Cardiac fibroblast (primary cell): ENCODE results near the gene SPINK2.

Experiments
- DNase-seq, 2 donors: peaks; one replicate each; pipeline versions ENCODE4 v3.0.0 to v3.0.0-alpha.2; 2010; ENCODE audit warnings: low read depth in 2 of 2
- H3K4me3 ChIP-seq, 2 donors: replicated peaks in 1 of 2; 1 replicate in 1 of 2; 2 replicates in 1 of 2; pipeline ENCODE4 v1.5.1; 2011; ENCODE audit warnings: low read depth in 2 of 2, low read length in 2 of 2, mild to moderate bottlenecking in 2 of 2, moderate library complexity in 1 of 2
- CTCF ChIP-seq: IDR thresholded peaks from one replicate; pipeline ENCODE4 v1.5.1; 2011; ENCODE audit warnings: low read depth, mild to moderate bottlenecking, low read length, inconsistent platforms

Gene SPINK2

GRCh38 chr4:56803471-56803870, 18.0 kb downstream of the SPINK2 start:
- DNase-seq = no peak
- TF ChIP-seq CTCF = no peak
- H3K4me3 ChIP-seq = no peak overlapping the region

- TF ChIP-seq CTCF = peak; percentile 95
- peak; percentile 90 to 91 for DNase-seq
- peak overlapping the region; percentile 58 to 69 for H3K4me3 ChIP-seq
These were observed 21.4 kb downstream of the SPINK2 start for GRCh38 chr4:56799824-56800756.

GRCh38 chr4:56799161-56799759, 22.2 kb downstream of the SPINK2 start:
- H3K4me3 ChIP-seq = peak overlapping the region; percentile 58 to 69
- peak in 1 of 2 donors; percentile 6 for DNase-seq

GRCh38 chr4:56796211-56796610, 25.3 kb downstream of the SPINK2 start:
- no peak for TF ChIP-seq CTCF
- DNase-seq = no peak
- no peak overlapping the region for H3K4me3 ChIP-seq

More at GRCh38 chr4:56799161-56799759, 22.2 kb downstream of the SPINK2 start:
- TF ChIP-seq CTCF = no peak

GRCh38 chr4:56791316-56791715, 30.2 kb downstream of the SPINK2 start:
- H3K4me3 ChIP-seq = no peak overlapping the region
- no peak for DNase-seq
- TF ChIP-seq CTCF = no peak

- no peak overlapping the region for H3K4me3 ChIP-seq
- no peak for DNase-seq
- no peak for TF ChIP-seq CTCF
These were observed 30.8 kb downstream of the SPINK2 start for GRCh38 chr4:56790691-56791091.
